ENCODE measurements around the gene AOX1.

The AOX1 gene

GRCh38 chr2:200665626-200666453 lies 80.0 kb downstream of the AOX1 start:
- Histone ChIP-seq H3F3A (ENCODE audit: low read depth) (no peaks in the 10 kb centered on the region), H3K9me2 (replicated peaks; ENCODE audit: low read depth, low read length) (no peaks in the 10 kb centered on the region), H3K9ac (ENCODE audit: low read depth, low read length, poor library complexity, severe bottlenecking) (no peak overlapping the region), H3K79me2 (ENCODE audit: insufficient read depth, low read length) (no peaks in the 10 kb centered on the region), H3K9me3 (ENCODE audit: insufficient read depth, low read depth, low read length) (no peaks in the 10 kb centered on the region), H3K4me1 (ENCODE audit: insufficient read depth, low read length, poor library complexity, severe bottlenecking) (no peaks in the 10 kb centered on the region), H2AFZ (ENCODE audit: low read length) (no peak overlapping the region), H3K4me3 (ENCODE audit: low read length, poor library complexity, severe bottlenecking) (no peak overlapping the region), H3K27me3 (ENCODE audit: insufficient read depth, low read length, poor library complexity, severe bottlenecking) (no peaks in the 10 kb centered on the region), H3K36me3 (ENCODE audit: insufficient read depth, low read length) (no peaks in the 10 kb centered on the region), H4K20me1 (ENCODE audit: insufficient read depth, low read length, poor library complexity, severe bottlenecking) (no peaks in the 10 kb centered on the region), H3K4me2 (ENCODE audit: low read depth, low read length, poor library complexity, severe bottlenecking) (no peak overlapping the region)
- TF ChIP-seq CTCF (conservative IDR thresholded peaks at IDR 0.05; ENCODE audit: low read length): no peak
- no peak for TF ChIP-seq EZH2phosphoT487 (IDR thresholded peaks at IDR 0.05; ENCODE audit: borderline replicate concordance)

- no peaks in the 10 kb centered on the region for H3K27me3 ChIP-seq (ENCODE audit: insufficient read depth, low read length, poor library complexity, severe bottlenecking)
- H3K9ac ChIP-seq (ENCODE audit: low read depth, low read length, poor library complexity, severe bottlenecking): no peak overlapping the region
- H2AFZ ChIP-seq (ENCODE audit: low read length): no peak overlapping the region
- no peaks in the 10 kb centered on the region for H3F3A ChIP-seq (ENCODE audit: low read depth)
- no peaks in the 10 kb centered on the region for H3K9me3 ChIP-seq (ENCODE audit: insufficient read depth, low read depth, low read length)
- H3K79me2 ChIP-seq (ENCODE audit: insufficient read depth, low read length): no peaks in the 10 kb centered on the region
- H3K9me2 ChIP-seq (replicated peaks; ENCODE audit: low read depth, low read length): no peaks in the 10 kb centered on the region
- no peak overlapping the region for H3K4me3 ChIP-seq (ENCODE audit: low read length, poor library complexity, severe bottlenecking)
- H3K4me1 ChIP-seq (ENCODE audit: insufficient read depth, low read length, poor library complexity, severe bottlenecking): no peaks in the 10 kb centered on the region
- no peaks in the 10 kb centered on the region for H3K36me3 ChIP-seq (ENCODE audit: insufficient read depth, low read length)
- H4K20me1 ChIP-seq (ENCODE audit: insufficient read depth, low read length, poor library complexity, severe bottlenecking): no peaks in the 10 kb centered on the region
- H3K4me2 ChIP-seq (ENCODE audit: low read depth, low read length, poor library complexity, severe bottlenecking): no peak overlapping the region
- TF ChIP-seq EZH2phosphoT487 (IDR thresholded peaks at IDR 0.05; ENCODE audit: borderline replicate concordance) (no peak), CTCF (conservative IDR thresholded peaks at IDR 0.05; ENCODE audit: low read length) (no peak)
Observed at GRCh38 chr2:200667413-200667812, 81.6 kb downstream of the AOX1 start.

- Histone ChIP-seq H3K27me3 (ENCODE audit: insufficient read depth, low read length, poor library complexity, severe bottlenecking) (no peaks in the 10 kb centered on the region), H2AFZ (ENCODE audit: low read length) (no peak overlapping the region)
- TF ChIP-seq CTCF (conservative IDR thresholded peaks at IDR 0.05; ENCODE audit: low read length) (no peak), EZH2phosphoT487 (IDR thresholded peaks at IDR 0.05; ENCODE audit: borderline replicate concordance) (no peak)
Observed at GRCh38 chr2:200668478-200668877, 82.7 kb downstream of the AOX1 start.

More at GRCh38 chr2:200668478-200668877, 82.7 kb downstream of the AOX1 start:
- Histone ChIP-seq H4K20me1 (ENCODE audit: insufficient read depth, low read length, poor library complexity, severe bottlenecking) (no peaks in the 10 kb centered on the region), H3K4me3 (ENCODE audit: low read length, poor library complexity, severe bottlenecking) (no peak overlapping the region), H3K36me3 (ENCODE audit: insufficient read depth, low read length) (no peaks in the 10 kb centered on the region), H3K79me2 (ENCODE audit: insufficient read depth, low read length) (no peaks in the 10 kb centered on the region), H3K4me1 (ENCODE audit: insufficient read depth, low read length, poor library complexity, severe bottlenecking) (no peaks in the 10 kb centered on the region), H3K9me3 (ENCODE audit: insufficient read depth, low read depth, low read length) (no peaks in the 10 kb centered on the region), H3K4me2 (ENCODE audit: low read depth, low read length, poor library complexity, severe bottlenecking) (no peak overlapping the region), H3F3A (ENCODE audit: low read depth) (no peaks in the 10 kb centered on the region), H3K9ac (ENCODE audit: low read depth, low read length, poor library complexity, severe bottlenecking) (no peak overlapping the region), H3K9me2 (replicated peaks; ENCODE audit: low read depth, low read length) (no peaks in the 10 kb centered on the region)

Data from Loucy (cell line).